Testis (tissue), 2 donors: ENCODE results near the gene OSCP1.
"Not testable (repeated sequence)": the region's sequence is repeated elsewhere in the genome, so short reads cannot be mapped to it uniquely, and the experiment has no call there.

Source experiments
- POLR2A ChIP-seq: fragments of 450-650 bp; IDR thresholded peaks from one replicate; pipeline ENCODE4 v1.6.1; 2017; ENCODE audit warnings: antibody characterized with exemption, mild to moderate bottlenecking, moderate library complexity
- TF ChIP-seq, protein P1 (sequence below), 3 experiments: fragments of 450-650 bp in 2 of 3; fragments of 200-600 bp in 1 of 3; sonication (generic) in 1 of 3; IDR thresholded peaks; one replicate each; pipeline ENCODE4 v1.5.1; 2016 to 2019; ENCODE audit warnings: antibody characterized with exemption in 3 of 3, mild to moderate bottlenecking in 2 of 3, moderate library complexity in 1 of 3

DNA sequence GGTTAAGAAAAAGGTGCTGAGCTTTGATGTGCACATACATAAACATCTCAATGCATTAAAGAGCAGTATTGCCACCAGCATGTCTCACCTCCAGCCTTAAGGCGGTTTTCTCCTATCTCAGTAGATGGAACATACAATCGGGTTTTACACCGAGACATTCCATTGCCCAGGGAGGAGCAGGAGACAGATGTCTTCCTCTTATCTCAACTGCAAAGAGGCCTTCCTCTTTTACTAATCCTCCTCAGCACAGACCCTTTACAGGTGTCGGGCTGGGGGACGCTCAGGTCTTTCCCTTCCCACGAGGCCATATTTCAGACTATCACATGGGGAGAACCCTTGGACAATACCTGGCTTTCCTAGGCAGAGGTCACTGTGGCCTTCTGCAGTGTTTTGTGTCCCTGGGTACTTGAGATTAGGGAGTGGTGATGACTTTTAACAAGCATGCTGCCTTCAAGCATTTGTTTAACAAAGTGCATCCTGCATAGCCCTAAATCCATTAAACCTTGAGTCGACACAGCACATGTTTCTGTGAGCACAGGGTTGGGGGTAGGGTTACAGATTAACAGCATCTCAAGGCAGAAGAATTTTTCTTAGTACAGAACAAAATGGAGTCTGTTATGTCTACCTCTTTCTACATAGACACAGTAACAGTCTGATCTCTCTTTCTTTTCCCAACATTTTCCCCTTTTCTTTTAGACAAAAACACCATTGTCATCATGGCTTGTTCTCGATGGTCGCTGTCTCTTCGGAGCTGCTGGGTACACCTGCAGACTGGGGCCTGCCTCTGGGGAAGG lies 39.2 kb upstream of the OSCP1 start:
- TF ChIP-seq, protein P1, sequence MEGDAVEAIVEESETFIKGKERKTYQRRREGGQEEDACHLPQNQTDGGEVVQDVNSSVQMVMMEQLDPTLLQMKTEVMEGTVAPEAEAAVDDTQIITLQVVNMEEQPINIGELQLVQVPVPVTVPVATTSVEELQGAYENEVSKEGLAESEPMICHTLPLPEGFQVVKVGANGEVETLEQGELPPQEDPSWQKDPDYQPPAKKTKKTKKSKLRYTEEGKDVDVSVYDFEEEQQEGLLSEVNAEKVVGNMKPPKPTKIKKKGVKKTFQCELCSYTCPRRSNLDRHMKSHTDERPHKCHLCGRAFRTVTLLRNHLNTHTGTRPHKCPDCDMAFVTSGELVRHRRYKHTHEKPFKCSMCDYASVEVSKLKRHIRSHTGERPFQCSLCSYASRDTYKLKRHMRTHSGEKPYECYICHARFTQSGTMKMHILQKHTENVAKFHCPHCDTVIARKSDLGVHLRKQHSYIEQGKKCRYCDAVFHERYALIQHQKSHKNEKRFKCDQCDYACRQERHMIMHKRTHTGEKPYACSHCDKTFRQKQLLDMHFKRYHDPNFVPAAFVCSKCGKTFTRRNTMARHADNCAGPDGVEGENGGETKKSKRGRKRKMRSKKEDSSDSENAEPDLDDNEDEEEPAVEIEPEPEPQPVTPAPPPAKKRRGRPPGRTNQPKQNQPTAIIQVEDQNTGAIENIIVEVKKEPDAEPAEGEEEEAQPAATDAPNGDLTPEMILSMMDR (IDR thresholded peaks at IDR 0.05): not testable (repeated sequence)
- not testable (repeated sequence) for TF ChIP-seq POLR2A
